CD4-positive, alpha-beta T cell (primary cell): ENCODE measurements around the gene DOK3. TPM values are rescaled to one million over a fixed set of nuclear protein-coding genes. Genes with fewer than 3 reads are reported as not detected.

Experiments
- ATAC-seq: fragments of 200-7000 bp; cut with Tn5 transposase; one replicate; pipeline ENCODE4 v1.10.0; 2022; ENCODE audit warnings: mild to moderate bottlenecking; ENCODE audit not compliant: poor library complexity
- CTCF ChIA-PET: fragments of 350-600 bp; sonication (Branson Sonifier 250); formaldehyde crosslinking; loops from one replicate; lab custom pipeline; 2021; ENCODE audit warnings: antibody characterized with exemption, inconsistent platforms; lab: Charles Lee
- POLR2A ChIA-PET: fragments of 350-600 bp; sonication (Branson Sonifier 250); formaldehyde crosslinking; loops from one replicate; lab custom pipeline; 2021; ENCODE audit warnings: antibody characterized with exemption, inconsistent platforms; lab: Charles Lee
- DNase-seq, 14 experiments: peaks; one replicate each; pipeline ENCODE4 v3.0.0-alpha.2; 2013 to 2020; ENCODE audit warnings: mixed read lengths in 2 of 14
- H3K27ac ChIP-seq, 2 donors: one replicate each; pipeline versions ENCODE4 v1.5.1 to v1.7.0; 2013; ENCODE audit warnings: low read length in 2 of 2, low read depth in 1 of 2, mild to moderate bottlenecking in 1 of 2
- H3K27me3 ChIP-seq, 2 experiments: 1 replicate in 1 of 2; 2 replicates in 1 of 2; pipeline versions ENCODE4 v1.6.1 to v1.7.0; 2013; ENCODE audit warnings: low read length in 2 of 2, control low read depth in 1 of 2, mild to moderate bottlenecking in 1 of 2, moderate library complexity in 1 of 2; ENCODE audit not compliant: insufficient read depth in 2 of 2, control insufficient read depth in 1 of 2
- H3K36me3 ChIP-seq: one replicate; pipeline ENCODE4 v1.6.1; 2013; ENCODE audit warnings: low read length, control low read depth; ENCODE audit not compliant: insufficient read depth
- H3K4me1 ChIP-seq: one replicate; pipeline ENCODE4 v1.6.1; 2013; ENCODE audit warnings: low read length, control low read depth; ENCODE audit not compliant: insufficient read depth
- H3K4me3 ChIP-seq: one replicate; pipeline ENCODE4 v1.5.1; 2013; ENCODE audit warnings: mild to moderate bottlenecking, low read length, moderate library complexity
- H3K9me3 ChIP-seq, 2 experiments: 1 replicate in 1 of 2; 2 replicates in 1 of 2; pipeline versions ENCODE4 v1.6.1 to v1.7.0; 2013; ENCODE audit warnings: low read length in 2 of 2, mild to moderate bottlenecking in 2 of 2, control low read depth in 1 of 2, moderate library complexity in 1 of 2; ENCODE audit not compliant: control insufficient read depth in 1 of 2, insufficient read depth in 1 of 2
- H3K27ac Mint-ChIP-seq: one replicate; pipeline ENCODE4 v1.8.0; 2020; ENCODE audit warnings: mixed read lengths
- H3K27me3 Mint-ChIP-seq: one replicate; pipeline ENCODE4 v1.8.0; 2021; ENCODE audit warnings: mixed read lengths
- H3K36me3 Mint-ChIP-seq: one replicate; pipeline ENCODE4 v1.8.0; 2021; ENCODE audit warnings: low read depth, mixed read lengths
- H3K4me1 Mint-ChIP-seq: one replicate; pipeline ENCODE4 v1.8.0; 2021; ENCODE audit warnings: low read depth, mixed read lengths
- H3K4me3 Mint-ChIP-seq: one replicate; pipeline ENCODE4 v1.8.0; 2020; ENCODE audit warnings: mild to moderate bottlenecking, mixed read lengths
- H3K9me3 Mint-ChIP-seq: one replicate; pipeline ENCODE4 v1.8.0; 2020; ENCODE audit warnings: mixed read lengths
- intact Hi-C, 2 experiments: fragments of 100-400 bp; cut with DNase I in 1 of 2; cut with micrococcal nuclease in 1 of 2; formaldehyde crosslinking; loops; one replicate each; pipeline versions ENCODE4 v1.15.1 to v1.9.0; 2023 to 2025; cut with DNase I, micrococcal nuclease
- total RNA-seq, 174 experiments: library from RNA in 2 of 174; stranded (reverse) in 2 of 174; gene quantifications; one replicate each; pipeline ENCODE4 v1.2.3 and lab custom pipeline; 2021 to 2026
- TF ChIP-seq, protein P1 (sequence below): fragments of 200-600 bp; IDR thresholded peaks from one replicate; pipeline ENCODE4 v1.8.0; 2022; ENCODE audit warnings: antibody characterized with exemption, mild to moderate bottlenecking

The DOK3 gene
- total RNA-seq, 2 experiments from 2014 or later: 1.3 to 1.4 TPM

DNA sequence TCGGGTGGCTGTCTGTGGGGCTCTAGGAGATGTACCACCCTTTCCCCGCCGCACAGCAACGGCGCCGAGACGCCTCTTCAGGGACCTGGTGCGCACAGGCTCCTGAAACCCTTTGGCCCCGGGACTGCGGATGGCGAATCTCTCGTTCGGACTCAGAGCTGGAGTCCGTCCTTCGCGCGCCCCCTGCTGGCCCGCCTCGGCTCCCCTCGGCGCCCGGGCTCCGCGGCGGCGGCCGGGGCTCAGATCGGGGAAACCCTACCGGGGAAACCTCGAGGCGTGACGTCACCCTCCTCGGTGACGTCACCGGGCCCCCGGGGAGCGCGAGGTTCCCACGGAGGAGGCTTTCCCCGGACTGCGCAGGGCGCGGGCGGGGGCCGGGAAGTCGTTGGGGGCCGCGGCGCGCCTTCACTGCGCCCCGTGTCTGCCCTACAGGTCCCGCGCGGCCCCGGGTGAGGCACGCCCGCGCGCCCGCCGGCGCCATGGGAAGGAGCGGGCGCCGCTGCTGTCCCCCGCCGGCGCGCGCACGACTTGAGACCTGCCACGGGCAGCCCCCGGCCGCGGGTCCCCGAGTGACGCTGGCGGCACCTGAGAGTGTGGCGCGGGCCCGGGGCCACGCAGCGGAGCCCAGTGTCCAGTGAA lies 55.1 kb downstream of the DOK3 start:
- no peaks in the 10 kb centered on the region for H3K9me3 Mint-ChIP-seq
- peaks cover 52% of the 10 kb centered on the region for H3K4me1 ChIP-seq
- intact Hi-C loops: loop anchor here (1.0 to 5.0 kb wide), 4 partner anchors 27 to 137 kb away; partner anchors contain the start of gene GRK6 (in 1 of the 2)
- peak overlapping the region; percentile 71 for H3K4me3 ChIP-seq
- H3K27ac Mint-ChIP-seq: peak overlapping the region; percentile 93
- H3K27ac ChIP-seq: peak overlapping the region; percentile 90 to 95
- ATAC-seq (peak; percentile 45), DNase-seq (peak; percentile 87 to 97 (median 94))
- POLR2A ChIA-PET: interaction anchor here (0.9 to 14.1 kb wide), 16 partner anchors 10 to 138 kb away, joined by 3 to 435 read pairs (median 8); partner anchors contain the start of genes F12, GRK6, LMAN2 and PDLIM7
- H3K4me3 Mint-ChIP-seq: peak overlapping the region; percentile 89
- H3K36me3 Mint-ChIP-seq: peaks cover 8% of the 10 kb centered on the region
- no peaks in the 10 kb centered on the region for H3K36me3 ChIP-seq
- H3K9me3 ChIP-seq: no peaks in the 10 kb centered on the region
- H3K27me3 ChIP-seq: no peaks in the 10 kb centered on the region
- TF ChIP-seq, protein P1, sequence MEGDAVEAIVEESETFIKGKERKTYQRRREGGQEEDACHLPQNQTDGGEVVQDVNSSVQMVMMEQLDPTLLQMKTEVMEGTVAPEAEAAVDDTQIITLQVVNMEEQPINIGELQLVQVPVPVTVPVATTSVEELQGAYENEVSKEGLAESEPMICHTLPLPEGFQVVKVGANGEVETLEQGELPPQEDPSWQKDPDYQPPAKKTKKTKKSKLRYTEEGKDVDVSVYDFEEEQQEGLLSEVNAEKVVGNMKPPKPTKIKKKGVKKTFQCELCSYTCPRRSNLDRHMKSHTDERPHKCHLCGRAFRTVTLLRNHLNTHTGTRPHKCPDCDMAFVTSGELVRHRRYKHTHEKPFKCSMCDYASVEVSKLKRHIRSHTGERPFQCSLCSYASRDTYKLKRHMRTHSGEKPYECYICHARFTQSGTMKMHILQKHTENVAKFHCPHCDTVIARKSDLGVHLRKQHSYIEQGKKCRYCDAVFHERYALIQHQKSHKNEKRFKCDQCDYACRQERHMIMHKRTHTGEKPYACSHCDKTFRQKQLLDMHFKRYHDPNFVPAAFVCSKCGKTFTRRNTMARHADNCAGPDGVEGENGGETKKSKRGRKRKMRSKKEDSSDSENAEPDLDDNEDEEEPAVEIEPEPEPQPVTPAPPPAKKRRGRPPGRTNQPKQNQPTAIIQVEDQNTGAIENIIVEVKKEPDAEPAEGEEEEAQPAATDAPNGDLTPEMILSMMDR: peak; percentile 79
- CTCF ChIA-PET: interaction anchor here (0.7 to 16.6 kb wide), 21 partner anchors 9 to 142 kb away, joined by 3 to 352 read pairs (median 5); partner anchors contain the start of genes F12, GRK6, LMAN2 and PDLIM7
- no peaks in the 10 kb centered on the region for H3K27me3 Mint-ChIP-seq
- H3K4me1 Mint-ChIP-seq: peaks cover 43% of the 10 kb centered on the region

- Histone ChIP-seq H3K4me1 (peaks cover 52% of the 10 kb centered on the region), H3K27ac (peak overlapping the region in 1 of 2 donors; percentile 29), H3K36me3 (no peaks in the 10 kb centered on the region), H3K9me3 (no peaks in the 10 kb centered on the region), H3K4me3 (peak overlapping the region; percentile 37), H3K27me3 (no peaks in the 10 kb centered on the region)
- ATAC-seq: peak; percentile 1
- peak overlapping the region; percentile 90 for H3K27ac Mint-ChIP-seq
- H3K27me3 Mint-ChIP-seq: no peaks in the 10 kb centered on the region
- H3K36me3 Mint-ChIP-seq: peaks cover 8% of the 10 kb centered on the region
- no peak for DNase-seq
- ChIA-PET POLR2A (interaction anchor here (1.3 to 14.1 kb wide), 10 partner anchors 9 to 102 kb away, joined by 4 to 435 read pairs (median 14); partner anchors contain the start of genes F12, GRK6, LMAN2 and PFN3), CTCF (interaction anchor here (0.8 to 16.6 kb wide), 9 partner anchors 10 to 102 kb away, joined by 3 to 352 read pairs (median 11); partner anchors contain the start of genes F12, GRK6, LMAN2 and PDLIM7)
- H3K4me1 Mint-ChIP-seq: peaks cover 43% of the 10 kb centered on the region
- TF ChIP-seq, protein P1: no peak
- H3K4me3 Mint-ChIP-seq: peak overlapping the region; percentile 89
- intact Hi-C loops: loop anchor here in 1 of 2 experiments (1.0 kb wide), 2 partner anchors 27 to 50 kb away; no protein-coding TSS in a partner anchor
- no peaks in the 10 kb centered on the region for H3K9me3 Mint-ChIP-seq
Observed at GRCh38 chr5:177453852-177454396, 55.7 kb downstream of the DOK3 start.
